ENCODE measurements around the gene STK10.

The STK10 gene

DNA sequence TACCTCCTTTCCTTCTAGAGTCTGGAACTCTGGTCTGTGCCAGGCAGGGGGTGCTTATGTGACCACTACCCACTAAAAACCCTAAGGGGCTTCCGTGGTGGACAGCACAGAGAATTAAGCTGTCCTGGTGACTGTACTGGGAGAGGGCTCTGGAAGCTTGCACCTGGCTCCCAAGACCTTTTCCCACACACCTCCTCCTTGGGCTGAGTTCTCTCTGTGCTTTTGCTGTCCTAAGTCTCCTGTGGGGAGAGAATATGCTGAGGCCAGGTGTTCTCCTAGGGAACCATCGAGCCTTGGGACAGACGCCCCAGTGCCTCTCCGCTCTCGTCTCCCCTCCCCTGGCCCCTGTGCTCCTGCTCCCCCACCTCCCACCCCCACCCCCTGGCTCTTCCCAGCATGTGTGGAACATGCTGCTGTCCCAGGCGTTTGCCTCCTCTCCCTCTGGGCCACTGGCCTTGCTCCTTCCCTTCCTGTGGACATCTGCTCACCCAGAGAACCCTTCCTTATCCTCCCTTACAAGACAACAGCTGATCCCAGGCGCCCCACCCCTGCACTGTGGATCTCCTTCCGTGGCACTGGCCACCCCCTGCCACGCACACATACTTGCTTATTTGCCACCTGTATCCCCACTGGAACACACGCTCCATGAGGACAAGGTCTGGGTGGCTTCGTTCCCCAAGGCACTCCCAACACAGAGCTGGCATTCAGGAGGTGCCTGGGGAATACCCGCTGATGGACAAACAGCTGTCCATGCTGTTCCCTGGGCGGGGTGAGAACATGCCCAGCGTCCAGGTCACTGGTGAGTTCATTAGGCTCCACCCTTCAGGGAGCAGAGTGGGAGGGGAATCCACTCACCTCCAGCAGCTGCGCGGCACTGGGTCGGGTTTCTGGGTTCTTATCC lies 83.0 kb downstream of the STK10 start:
- Histone ChIP-seq H3K27me3 (ENCODE audit: control insufficient read depth, insufficient read depth, low read length) (no peaks in the 10 kb centered on the region), H3K4me3 (ENCODE audit: low read depth, low read length) (no peak overlapping the region), H3K9me3 (ENCODE audit: control insufficient read depth, insufficient read depth, low read depth, low read length) (no peaks in the 10 kb centered on the region), H3K36me3 (ENCODE audit: control insufficient read depth, insufficient read depth, low read length) (peaks cover 7% of the 10 kb centered on the region; the same call in 1 of the 2 replicates), H3K4me1 (ENCODE audit: control insufficient read depth, insufficient read depth, low read length) (peaks cover 37% of the 10 kb centered on the region), H3K27ac (ENCODE audit: low read depth, low read length) (no peak overlapping the region), H3K9ac (ENCODE audit: low read length) (no peak overlapping the region)

DNA sequence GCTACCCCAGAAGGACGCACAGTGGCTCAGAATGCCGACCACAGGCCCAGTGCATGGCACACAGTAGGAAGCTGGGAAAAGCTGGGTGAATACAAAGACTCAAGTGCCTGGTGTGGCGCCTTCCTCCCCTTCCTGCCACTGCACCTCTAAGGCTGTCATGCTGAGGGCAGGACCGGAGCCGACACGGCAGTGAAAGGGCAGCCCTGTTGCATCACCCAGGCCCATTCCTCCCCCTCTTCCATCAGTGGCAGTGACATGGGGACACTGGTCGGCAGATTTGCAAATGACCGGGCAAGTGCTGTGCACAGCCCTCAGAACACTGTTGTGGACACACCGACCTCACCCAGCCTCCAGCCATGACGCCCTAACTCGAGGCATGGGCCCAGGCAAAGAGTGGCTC lies 84.0 kb downstream of the STK10 start:
- H3K4me1 ChIP-seq (ENCODE audit: control insufficient read depth, insufficient read depth, low read length) = peaks cover 37% of the 10 kb centered on the region
- H3K9me3 ChIP-seq (ENCODE audit: control insufficient read depth, insufficient read depth, low read depth, low read length) = no peaks in the 10 kb centered on the region
- H3K9ac ChIP-seq (ENCODE audit: low read length) = peak overlapping the region; percentile 24
- peaks cover 7% of the 10 kb centered on the region; the same call in 1 of the 2 replicates for H3K36me3 ChIP-seq (ENCODE audit: control insufficient read depth, insufficient read depth, low read length)
- no peak overlapping the region for H3K4me3 ChIP-seq (ENCODE audit: low read depth, low read length)
- H3K27ac ChIP-seq (ENCODE audit: low read depth, low read length) = no peak overlapping the region; the same call in 1 of the 2 replicates
- no peaks in the 10 kb centered on the region for H3K27me3 ChIP-seq (ENCODE audit: control insufficient read depth, insufficient read depth, low read length)

DNA sequence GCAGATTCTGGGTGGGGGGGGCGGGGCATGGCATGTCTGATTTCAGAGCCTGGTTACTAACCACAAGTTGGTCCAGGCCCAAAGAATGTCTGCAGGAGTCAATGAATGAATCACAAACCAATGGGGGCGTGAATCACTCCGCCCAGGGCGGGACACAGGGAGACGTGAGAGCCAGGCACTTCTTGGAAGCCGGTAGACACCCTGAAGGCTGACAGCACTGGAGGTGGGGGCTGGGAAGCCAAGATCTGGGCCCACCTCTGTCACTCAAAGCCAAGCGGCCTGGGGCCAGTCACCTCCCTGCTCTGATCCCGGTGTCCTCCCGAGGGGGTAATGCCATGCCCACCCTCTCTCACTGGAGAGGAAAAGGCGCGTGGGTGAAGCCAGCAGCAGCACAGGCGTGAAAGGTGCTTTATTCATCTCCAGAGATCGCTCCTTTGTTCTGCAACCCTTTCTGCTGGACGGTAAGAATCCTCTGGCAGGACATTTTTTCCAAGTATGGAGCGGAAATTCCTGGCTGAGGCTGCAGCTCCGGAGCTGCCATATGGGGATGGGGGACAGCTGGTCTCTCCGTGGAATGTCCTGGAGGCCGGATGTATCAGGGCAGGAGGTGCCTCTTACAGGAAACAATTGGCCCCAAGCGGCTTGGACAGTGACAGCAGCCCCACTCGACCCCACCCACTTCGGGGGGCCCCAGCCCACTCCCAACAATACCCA lies 85.0 kb downstream of the STK10 start:
- Histone ChIP-seq H3K9me3 (ENCODE audit: control insufficient read depth, insufficient read depth, low read depth, low read length) (no peaks in the 10 kb centered on the region), H3K27me3 (ENCODE audit: control insufficient read depth, insufficient read depth, low read length) (no peaks in the 10 kb centered on the region), H3K4me1 (ENCODE audit: control insufficient read depth, insufficient read depth, low read length) (peaks cover 37% of the 10 kb centered on the region), H3K4me3 (ENCODE audit: low read depth, low read length) (peak overlapping the region; percentile 15; the same call in 1 of the 2 replicates), H3K9ac (ENCODE audit: low read length) (peak overlapping the region; percentile 64), H3K36me3 (ENCODE audit: control insufficient read depth, insufficient read depth, low read length) (peaks cover 7% of the 10 kb centered on the region; the same call in 1 of the 2 replicates), H3K27ac (ENCODE audit: low read depth, low read length) (peak overlapping the region; percentile 32; the same call in 1 of the 2 replicates)

DNA sequence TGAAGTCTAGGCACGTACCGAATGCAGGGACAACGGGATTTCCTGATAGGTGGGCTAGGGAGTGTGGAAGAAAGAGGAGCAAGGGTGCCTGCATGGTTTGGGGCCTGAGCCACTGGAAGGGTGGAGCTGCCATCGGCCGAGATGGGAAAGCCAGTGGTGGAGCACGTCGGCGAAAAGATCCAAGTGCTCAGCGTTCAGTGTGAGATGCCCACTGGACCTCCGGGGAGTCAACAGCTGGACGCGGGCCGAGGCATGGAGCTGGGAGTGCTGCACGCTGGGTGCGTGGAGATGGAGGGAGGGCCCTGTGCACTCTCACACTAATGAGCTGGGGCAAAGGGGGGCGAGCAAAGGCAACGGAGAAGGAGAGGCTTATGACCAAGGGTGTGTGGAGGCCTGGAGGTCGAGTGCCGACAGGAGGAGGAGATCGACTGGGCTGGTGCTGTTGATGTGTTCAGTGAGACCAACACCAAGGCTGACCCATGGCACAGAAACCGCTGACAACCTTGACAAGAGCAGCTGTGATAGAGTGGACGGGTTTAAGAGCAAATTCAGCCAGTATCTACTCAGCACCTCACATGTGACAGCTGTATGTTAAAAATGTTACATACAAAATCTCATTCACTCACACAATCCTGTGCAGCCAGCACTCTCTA lies 85.7 kb downstream of the STK10 start:
- no peak overlapping the region for H3K4me3 ChIP-seq (ENCODE audit: low read depth, low read length)
- H3K27me3 ChIP-seq (ENCODE audit: control insufficient read depth, insufficient read depth, low read length) = no peaks in the 10 kb centered on the region
- H3K4me1 ChIP-seq (ENCODE audit: control insufficient read depth, insufficient read depth, low read length) = peaks cover 34% of the 10 kb centered on the region
- peaks cover 7% of the 10 kb centered on the region; the same call in 1 of the 2 replicates for H3K36me3 ChIP-seq (ENCODE audit: control insufficient read depth, insufficient read depth, low read length)
- H3K27ac ChIP-seq (ENCODE audit: low read depth, low read length) = no peak overlapping the region
- no peaks in the 10 kb centered on the region for H3K9me3 ChIP-seq (ENCODE audit: control insufficient read depth, insufficient read depth, low read depth, low read length)
- H3K9ac ChIP-seq (ENCODE audit: low read length) = no peak overlapping the region

DNA sequence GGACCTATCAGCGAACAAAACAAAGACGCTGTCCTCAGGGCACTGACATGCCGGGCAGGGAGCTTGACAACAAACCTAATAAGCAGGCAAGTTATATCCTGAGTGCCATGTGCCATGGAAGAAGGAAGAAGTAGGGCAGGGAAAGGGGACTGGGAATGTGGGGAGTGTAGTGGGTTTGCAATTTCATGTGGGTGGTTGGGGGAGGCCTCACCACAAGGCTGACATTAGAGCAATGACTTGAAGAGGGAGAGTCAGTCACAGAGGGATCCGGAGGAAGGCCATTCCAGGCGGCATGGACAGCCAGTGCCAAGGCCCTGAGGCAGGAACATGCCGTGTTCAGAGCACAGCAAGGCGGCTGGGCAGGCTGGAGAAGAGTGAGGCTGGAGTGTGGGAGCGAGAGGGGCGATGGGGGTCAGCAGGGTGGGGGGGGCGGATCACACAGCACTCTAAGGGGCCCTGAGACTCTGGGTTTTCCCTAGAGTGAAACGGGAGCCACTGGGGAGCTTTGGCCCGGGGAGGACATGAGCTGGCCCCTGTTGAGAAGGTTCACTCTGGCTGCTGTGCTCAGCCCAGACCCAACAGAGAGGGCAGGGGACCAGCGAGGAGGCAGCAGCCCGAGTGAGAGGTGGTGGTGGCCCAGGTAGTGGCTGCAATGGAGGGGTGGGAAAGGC lies 86.3 kb downstream of the STK10 start:
- Histone ChIP-seq H3K27me3 (ENCODE audit: control insufficient read depth, insufficient read depth, low read length) (no peaks in the 10 kb centered on the region), H3K27ac (ENCODE audit: low read depth, low read length) (no peak overlapping the region), H3K4me3 (ENCODE audit: low read depth, low read length) (no peak overlapping the region), H3K9ac (ENCODE audit: low read length) (no peak overlapping the region), H3K9me3 (ENCODE audit: control insufficient read depth, insufficient read depth, low read depth, low read length) (no peaks in the 10 kb centered on the region), H3K36me3 (ENCODE audit: control insufficient read depth, insufficient read depth, low read length) (peaks cover 7% of the 10 kb centered on the region; the same call in 1 of the 2 replicates), H3K4me1 (ENCODE audit: control insufficient read depth, insufficient read depth, low read length) (peaks cover 29% of the 10 kb centered on the region)

DNA sequence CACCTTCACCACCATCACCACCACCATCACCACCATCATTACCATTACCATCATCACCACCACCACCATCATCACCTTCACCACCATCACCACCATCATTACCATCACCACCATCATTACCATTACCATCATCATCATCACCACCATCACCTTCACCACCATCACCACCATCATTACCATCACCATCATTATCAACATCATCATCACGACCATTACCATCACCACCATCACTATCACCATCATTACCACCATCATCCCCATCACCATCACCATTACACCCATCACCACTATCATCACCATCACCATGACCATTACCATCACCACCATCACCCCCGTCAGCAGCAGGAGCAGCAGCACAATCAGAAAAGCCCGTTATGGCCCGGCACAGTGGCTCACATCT lies 89.1 kb downstream of the STK10 start:
- Histone ChIP-seq H3K36me3 (ENCODE audit: control insufficient read depth, insufficient read depth, low read length) (peaks cover 7% of the 10 kb centered on the region; the same call in 1 of the 2 replicates), H3K4me1 (ENCODE audit: control insufficient read depth, insufficient read depth, low read length) (peaks cover 27% of the 10 kb centered on the region), H3K9me3 (ENCODE audit: control insufficient read depth, insufficient read depth, low read depth, low read length) (no peaks in the 10 kb centered on the region), H3K4me3 (ENCODE audit: low read depth, low read length) (no peak overlapping the region), H3K9ac (ENCODE audit: low read length) (no peak overlapping the region), H3K27ac (ENCODE audit: low read depth, low read length) (no peak overlapping the region), H3K27me3 (ENCODE audit: control insufficient read depth, insufficient read depth, low read length) (no peaks in the 10 kb centered on the region)

DNA sequence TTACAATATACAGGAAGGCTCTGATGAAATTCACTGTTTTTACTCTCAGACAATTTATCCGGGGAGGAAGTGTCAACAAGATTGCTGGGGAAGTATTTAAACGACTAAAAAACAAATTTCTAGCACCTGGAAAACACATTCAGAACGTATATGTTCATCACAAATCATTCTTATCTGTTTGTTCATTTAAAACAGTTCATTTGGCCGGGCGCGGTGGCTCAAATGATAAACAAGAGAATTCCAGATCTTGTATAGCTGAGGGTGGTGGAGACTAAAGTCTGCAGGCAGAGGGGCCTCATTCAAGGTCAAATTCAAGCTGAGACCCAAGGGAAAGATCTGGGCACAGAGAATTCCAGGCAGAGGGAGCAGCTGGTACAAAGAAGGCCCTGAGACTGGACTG lies 90.0 kb downstream of the STK10 start:
- Histone ChIP-seq H3K9ac (ENCODE audit: low read length) (no peak overlapping the region), H3K9me3 (ENCODE audit: control insufficient read depth, insufficient read depth, low read depth, low read length) (no peaks in the 10 kb centered on the region), H3K36me3 (ENCODE audit: control insufficient read depth, insufficient read depth, low read length) (peaks cover 13% of the 10 kb centered on the region; the same call in 1 of the 2 replicates), H3K4me3 (ENCODE audit: low read depth, low read length) (no peak overlapping the region), H3K27ac (ENCODE audit: low read depth, low read length) (no peak overlapping the region), H3K4me1 (ENCODE audit: control insufficient read depth, insufficient read depth, low read length) (peaks cover 18% of the 10 kb centered on the region), H3K27me3 (ENCODE audit: control insufficient read depth, insufficient read depth, low read length) (no peaks in the 10 kb centered on the region)

DNA sequence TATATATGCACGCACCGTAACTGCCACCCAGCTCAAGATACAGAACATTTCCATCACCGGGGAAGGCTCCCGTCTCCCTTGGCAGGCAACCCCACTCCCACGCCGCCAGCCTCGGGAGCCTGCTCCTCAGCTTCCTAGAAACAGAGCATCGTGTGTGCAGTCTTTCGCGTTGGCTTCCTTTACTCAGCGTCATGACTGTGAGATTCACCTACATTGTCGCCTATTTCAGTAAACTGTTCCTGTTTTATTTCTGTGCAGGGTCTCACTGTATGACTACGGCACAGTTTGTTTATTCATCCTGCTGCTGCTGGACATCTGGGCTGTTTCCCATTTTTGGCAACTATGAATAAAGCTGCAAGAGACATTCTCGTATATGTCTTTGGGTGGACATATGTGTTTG lies 90.7 kb downstream of the STK10 start:
- Histone ChIP-seq H3K4me3 (ENCODE audit: low read depth, low read length) (no peak overlapping the region), H3K9me3 (ENCODE audit: control insufficient read depth, insufficient read depth, low read depth, low read length) (no peaks in the 10 kb centered on the region), H3K36me3 (ENCODE audit: control insufficient read depth, insufficient read depth, low read length) (peaks cover 11% of the 10 kb centered on the region; the same call in 1 of the 2 replicates), H3K27ac (ENCODE audit: low read depth, low read length) (no peak overlapping the region), H3K27me3 (ENCODE audit: control insufficient read depth, insufficient read depth, low read length) (no peaks in the 10 kb centered on the region), H3K9ac (ENCODE audit: low read length) (no peak overlapping the region), H3K4me1 (ENCODE audit: control insufficient read depth, insufficient read depth, low read length) (peaks cover 13% of the 10 kb centered on the region; the same call in 1 of the 2 replicates)

DNA sequence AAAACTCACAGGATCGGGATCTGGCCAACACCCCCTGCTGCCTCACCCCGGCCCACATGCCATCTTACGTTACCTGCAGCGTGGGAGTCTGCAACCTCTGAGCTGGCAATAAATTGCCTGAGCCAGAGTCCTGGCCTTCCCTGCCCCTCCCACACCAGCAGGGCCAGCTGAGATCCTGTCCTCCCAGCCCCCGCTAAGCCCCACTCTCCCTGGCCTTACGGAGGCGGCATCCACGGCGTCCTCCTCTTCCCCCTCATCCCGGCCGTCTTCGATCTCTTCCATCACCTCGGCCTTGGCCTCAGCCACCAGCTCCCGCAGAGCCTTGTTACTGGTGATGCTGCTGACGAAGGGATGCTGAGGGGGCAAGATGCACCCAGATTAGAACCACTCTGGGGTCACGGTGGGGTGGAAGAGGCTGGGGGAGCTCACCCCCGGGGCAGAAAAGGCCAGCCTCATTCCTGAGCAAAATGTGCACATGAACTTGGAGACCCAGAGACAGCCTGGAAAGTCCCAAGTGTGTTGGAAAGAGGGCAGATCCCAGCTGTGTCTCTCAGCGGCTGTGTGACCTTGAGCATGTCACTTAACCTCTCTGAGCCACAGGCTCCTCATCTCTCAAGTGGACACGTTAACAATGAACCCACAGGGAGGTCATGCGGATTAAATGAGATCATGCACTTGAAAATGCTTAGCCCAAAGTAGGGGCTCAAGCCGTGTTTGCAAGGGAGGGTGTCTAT lies 91.7 kb downstream of the STK10 start:
- Histone ChIP-seq H3K9ac (ENCODE audit: low read length) (no peak overlapping the region), H3K27ac (ENCODE audit: low read depth, low read length) (no peak overlapping the region), H3K4me1 (ENCODE audit: control insufficient read depth, insufficient read depth, low read length) (peaks cover 10% of the 10 kb centered on the region; the same call in 1 of the 2 replicates), H3K36me3 (ENCODE audit: control insufficient read depth, insufficient read depth, low read length) (peaks cover 6% of the 10 kb centered on the region; the same call in 1 of the 2 replicates), H3K27me3 (ENCODE audit: control insufficient read depth, insufficient read depth, low read length) (no peaks in the 10 kb centered on the region), H3K4me3 (ENCODE audit: low read depth, low read length) (no peak overlapping the region), H3K9me3 (ENCODE audit: control insufficient read depth, insufficient read depth, low read depth, low read length) (no peaks in the 10 kb centered on the region)
